Cardiac septum (tissue), 1 donor: ENCODE results near the gene KIAA0586. TPM values are rescaled to one million over a fixed set of nuclear protein-coding genes. Genes with fewer than 3 reads are reported as not detected.
"Not testable (repeated sequence)": the region's sequence is repeated elsewhere in the genome, so short reads cannot be mapped to it uniquely, and the experiment has no call there.

ENCODE experiments used
- DNase-seq: peaks from one replicate; pipeline ENCODE4 v3.0.0-alpha.2; 2020; ENCODE audit warnings: low spot score
- intact Hi-C: fragments of 100-400 bp; cut with DNase I; formaldehyde crosslinking; loops from one replicate; pipeline ENCODE4 v1.14.0; 2022
- total RNA-seq: library from RNA; stranded (reverse); fragmentation: NEBNext Ultra II Directional; extraction: Animal tissue kit (Norgen Biotek cat#: 25700); gene quantifications from one replicate; pipeline ENCODE4 v1.2.1, GENCODE V29; 2021
- donor health status: DM: no; HTN: no; CAD: no.

The KIAA0586 gene
- total RNA-seq, 1 donor from 2014 or later = 17.0 TPM

DNA sequence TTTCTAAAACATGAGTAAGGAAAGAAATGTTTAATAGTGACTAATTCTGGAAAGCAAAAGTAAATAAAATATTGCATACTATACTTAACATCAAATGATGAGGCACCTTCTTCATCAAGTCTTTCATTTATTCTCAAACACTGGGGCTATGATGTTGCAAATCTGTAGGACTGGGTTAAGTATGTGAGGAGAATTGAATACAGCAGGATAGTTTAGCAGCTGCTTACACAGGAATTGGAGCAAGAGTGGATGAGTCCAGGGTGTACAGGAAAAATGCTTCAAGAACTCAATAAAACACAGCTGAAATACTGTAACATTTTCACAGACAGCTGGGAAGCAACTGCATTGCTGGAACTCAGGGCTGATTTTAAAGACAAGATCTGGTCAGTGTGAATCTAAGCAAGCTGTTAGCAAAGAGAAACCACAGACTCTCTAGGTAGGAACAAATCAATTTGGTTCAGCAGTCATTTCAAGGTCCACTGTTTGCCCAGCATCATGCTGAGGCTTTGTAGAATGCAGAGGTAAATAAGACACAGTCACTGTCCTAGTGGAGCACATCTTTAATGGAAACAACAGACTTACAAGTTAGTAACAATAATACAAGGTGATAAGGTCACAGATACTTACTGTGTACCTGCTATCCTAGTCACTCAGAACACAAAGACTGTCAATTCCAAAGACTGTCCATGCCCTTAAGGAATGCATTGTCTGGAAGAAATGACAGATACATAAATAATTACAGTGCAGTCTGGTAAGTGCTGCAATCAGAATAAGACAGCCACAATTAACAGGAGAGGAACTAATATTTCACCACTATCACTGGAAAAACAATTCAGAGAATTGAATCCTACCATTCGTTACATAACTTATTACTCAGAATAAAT, 113.5 kb downstream of the KIAA0586 start:
- DNase-seq = no peak
- intact Hi-C loops = no loop called here

DNA sequence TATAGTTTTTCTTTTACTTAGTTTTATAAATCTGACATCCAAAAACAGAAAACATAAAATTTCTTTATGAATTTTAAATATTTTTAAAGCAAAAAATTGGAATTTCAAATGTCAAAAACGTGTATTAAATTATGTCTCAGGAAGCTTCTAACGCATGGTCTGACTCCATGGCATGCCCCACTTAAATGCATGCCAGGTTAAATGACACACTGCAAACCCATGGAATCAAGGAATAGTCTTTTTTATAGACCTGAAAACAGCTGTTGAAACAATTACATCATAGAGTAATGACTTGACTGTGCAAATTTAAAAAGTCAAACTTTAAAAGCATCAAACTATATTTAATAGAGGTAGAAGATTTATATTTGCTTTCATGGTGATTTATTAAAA, 114.1 kb downstream of the KIAA0586 start:
- no peak for DNase-seq
- intact Hi-C loops = no loop called here

DNA sequence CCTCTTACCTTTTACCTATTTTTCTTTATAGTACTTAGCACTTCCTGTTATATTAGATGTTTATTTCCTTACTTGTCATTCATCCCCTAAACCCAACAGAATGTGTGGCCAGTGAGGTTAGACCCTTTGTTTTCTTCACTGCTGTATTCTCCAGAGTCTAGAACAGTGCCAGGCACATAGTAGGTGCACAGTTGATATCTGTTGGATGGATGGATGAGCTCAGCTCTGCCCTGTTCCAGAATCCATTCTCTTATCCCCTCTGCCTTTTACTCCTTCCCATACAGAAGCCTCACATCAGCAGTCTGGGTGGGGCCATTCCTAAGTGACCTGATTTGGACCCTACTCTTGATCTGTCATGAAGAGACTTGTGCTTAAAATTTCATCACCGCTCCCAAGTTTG, 115.7 kb downstream of the KIAA0586 start:
- intact Hi-C loops = no loop called here
- no peak for DNase-seq

DNA sequence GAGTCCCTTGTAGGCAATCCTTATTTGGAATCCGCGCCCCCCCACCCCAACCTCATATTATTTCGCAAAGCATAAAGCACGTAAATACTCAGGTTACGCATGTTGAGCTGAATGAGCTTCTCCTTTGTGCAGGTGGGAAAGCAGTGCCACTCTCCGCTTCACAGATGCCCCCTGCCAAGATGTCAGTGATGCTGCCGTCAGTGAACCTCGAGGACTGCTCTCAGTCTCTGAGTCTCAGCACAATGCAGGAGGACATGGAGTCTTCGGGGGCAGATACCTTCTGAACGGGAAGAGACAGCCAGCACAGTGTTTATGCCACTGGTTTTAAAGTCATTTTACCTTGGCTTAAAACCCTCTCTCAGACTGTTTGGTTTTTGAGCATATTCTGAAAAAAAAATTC, 120.1 kb downstream of the KIAA0586 start:
- no peak for DNase-seq
- intact Hi-C loops = no loop called here

DNA sequence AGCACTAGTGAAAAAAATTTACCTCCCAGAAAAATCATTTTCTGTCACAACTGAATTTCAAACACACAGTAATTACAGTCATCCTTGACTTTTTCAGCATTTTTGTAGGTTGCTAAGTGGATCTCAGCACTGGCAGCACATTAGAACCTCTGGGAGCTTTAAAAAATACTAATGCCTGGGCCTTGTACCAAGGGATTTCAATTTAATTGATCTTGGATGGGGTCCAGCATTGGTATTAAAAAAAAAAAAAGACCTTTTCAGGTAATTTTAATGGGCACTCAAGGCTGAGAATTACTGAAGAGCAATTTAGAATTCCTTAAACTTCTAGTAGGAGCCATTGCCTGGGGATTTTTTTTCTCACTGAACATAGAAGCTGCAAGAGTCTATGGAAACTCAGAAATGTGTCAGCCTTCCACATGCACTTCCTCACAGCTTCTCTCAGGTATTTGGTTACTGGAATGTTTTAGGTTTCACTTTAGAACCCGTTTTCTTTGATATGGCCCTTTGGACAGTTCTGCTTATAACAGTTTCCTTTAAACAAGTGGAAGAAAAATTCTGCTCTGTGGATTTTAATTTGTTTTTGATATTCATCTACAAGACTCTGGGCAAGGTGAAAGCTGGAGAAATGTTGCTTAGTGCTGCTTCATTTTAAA, 121.7 kb downstream of the KIAA0586 start:
- no peak for DNase-seq
- intact Hi-C loops = no loop called here

DNA sequence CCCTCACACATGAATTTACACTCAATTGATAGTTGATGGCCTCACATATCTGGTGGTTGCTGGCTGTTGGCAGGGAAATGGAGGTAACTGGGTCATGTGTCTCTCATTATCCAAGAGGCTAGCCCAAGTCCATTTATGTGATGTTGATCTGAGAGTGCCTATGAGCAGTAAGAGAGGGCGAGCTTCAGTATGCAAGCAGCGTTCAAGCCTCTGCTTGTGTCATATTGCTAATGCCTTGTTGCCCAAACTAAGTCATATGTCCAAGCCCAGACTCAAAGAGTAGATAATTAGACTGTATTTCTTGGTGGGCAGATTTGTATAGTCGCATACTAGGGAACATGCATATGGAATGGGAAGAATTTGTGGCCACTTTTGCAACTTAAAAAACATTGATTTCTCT, 126.4 kb downstream of the KIAA0586 start:
- intact Hi-C loops = no loop called here
- DNase-seq = no peak

DNA sequence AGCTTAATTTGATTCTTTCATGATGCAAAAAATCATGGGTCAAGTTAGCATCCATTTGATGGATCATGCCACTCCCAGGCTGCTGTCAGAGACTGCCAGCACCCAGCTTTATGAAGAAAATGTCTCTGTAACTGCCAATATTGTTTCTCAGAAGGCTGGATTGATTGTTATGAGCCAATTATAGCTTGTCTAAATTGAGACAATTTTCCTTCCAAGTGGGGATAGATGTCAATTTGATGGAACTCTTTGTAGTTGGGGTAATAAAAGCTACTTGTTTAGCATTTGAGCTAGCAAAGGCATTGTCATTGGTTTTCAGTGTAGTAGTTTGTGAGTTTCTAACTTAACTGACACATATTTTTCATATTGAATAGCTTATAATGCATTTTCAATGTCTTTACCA, 128.1 kb downstream of the KIAA0586 start:
- intact Hi-C loops = no loop called here
- no peak for DNase-seq

DNA sequence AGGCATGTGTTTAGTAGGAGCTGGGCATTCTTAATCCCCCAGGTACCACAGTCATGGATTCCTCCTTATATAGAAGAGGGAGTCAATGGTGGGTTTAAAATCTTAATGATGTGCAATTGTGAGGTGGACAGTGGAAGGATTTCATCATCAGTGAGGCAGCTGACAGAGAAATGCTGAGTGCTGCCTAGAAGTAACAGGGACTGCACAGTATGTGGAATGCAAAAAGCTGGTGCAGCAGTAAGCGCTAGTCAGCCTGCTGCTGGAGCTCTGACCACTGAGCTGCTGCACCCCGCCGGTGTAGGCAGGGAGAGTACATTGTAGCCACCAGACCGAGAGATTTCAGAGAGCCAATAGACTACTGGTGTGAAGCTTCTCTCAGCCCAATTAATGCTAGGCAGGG, 129.7 kb downstream of the KIAA0586 start:
- no peak for DNase-seq
- intact Hi-C loops = no loop called here

DNA sequence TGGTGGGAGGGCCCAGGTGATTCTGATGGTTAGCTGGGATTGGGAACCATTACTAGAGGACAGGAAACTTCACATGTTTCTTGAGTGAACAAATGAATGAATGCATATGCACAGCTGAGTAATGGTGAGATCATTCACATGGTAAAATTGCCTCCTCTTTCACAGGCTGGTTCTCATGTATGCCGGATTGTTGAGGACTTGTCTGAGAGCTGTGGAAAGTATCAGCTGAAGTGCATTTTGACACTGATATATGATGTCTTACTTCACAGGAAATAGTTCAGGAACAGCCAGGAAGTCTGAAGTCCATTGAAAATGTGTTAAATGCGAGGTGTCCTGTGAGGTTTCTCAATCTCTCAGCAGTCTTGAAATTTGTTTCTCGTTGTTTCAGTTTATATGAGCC, 132.7 kb downstream of the KIAA0586 start:
- intact Hi-C loops = no loop called here
- no peak for DNase-seq

DNA sequence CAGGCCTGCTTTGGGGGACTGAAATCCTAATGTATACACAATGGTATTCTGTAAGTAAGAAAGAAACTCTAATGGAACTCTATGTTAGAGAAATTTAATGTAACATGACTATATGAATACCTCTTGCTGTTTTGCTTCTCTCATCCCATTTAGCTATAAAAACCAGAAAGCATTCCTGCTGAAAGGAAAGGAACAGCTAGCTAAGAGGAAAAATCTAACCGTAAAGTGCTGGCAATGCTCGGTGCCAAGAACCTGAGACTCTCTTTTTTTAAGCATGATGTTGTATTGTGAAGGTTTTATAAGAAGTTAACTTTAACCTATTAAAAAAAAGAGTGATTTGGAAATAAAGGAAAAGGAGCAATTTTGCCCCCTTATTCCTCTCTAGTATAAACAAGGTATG, 134.6 kb downstream of the KIAA0586 start:
- DNase-seq = no peak
- intact Hi-C loops = no loop called here

DNA sequence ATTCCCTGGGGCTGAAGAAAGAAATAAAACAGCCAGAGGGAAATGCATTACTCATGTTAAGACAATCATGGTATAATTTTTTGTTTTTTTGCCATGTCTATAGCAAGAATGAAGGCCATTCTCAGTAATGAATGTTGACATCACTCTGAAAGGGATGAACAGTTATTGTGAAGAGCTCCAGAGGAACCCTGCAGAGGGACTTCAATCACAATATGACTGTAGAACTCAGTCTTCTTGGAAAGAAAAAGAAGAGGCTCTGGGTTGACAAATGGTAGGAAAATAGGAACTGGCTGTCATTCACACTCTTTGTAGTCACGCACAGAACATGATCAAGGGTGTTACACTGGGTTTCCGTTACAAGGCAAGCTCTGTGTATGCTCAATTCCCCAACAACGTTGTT, 136.5 kb downstream of the KIAA0586 start:
- intact Hi-C loops = no loop called here

DNA sequence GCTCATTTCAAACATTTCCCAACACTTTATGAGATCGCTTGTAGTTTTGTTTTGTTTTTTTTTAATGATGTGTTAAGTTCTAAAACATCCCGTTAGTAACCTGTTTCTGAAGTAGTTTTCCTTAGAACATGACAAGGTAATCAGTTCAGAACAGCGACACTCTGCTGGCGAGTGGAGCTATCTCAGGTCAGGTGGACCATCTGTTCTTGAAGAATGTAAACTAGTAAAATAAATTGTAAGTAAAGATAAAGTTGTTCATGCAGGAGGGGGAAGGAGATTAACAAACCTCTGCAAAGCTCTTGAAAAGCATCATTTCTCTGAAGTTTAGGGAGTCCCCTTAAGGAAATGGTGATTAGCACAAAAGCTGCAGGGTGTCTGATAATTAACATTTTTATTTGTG, 138.3 kb downstream of the KIAA0586 start:
- intact Hi-C loops = no loop called here
- no peak for DNase-seq

More for the DNA sequence above, 136.5 kb downstream of the KIAA0586 start:
- no peak for DNase-seq

DNA sequence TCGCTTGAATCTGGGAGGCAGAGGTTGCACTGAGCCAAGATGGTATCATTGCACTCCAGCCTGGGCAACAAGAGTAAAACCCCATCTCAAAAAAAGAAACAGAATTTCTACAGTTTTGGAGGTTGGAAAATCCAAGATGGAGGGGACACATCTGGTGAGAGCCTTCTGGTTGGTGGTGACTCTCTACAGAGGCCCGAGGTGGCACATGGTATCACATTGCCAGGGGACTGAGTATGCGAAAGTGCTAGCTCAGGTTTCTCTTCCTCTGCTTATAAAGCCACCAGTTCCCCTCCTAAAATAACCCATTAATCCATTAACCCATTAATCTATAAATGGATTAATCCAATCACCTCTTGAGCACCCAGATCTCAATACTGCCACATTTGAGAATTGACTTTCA, 139.5 kb downstream of the KIAA0586 start:
- intact Hi-C loops = no loop called here
- no peak for DNase-seq

DNA sequence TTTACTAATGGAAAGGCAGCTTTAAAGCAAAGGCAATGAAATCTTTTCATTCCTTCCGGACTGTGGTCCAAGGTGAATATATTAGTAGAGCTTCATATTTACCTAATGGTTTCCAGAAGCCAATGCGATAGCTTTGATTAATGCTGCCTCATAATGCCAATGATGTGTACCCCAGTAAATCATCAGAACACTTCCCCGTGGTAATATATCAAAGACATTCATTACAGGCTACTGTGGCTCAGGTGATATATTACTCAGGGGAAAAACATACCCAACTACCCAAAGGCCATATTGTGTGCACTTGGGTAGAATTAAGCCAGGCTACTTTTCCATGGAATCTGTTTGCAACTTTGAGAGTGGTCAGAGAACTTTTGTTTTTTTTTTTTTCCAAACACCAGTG, 140.8 kb downstream of the KIAA0586 start:
- intact Hi-C loops = no loop called here
- DNase-seq = no peak

DNA sequence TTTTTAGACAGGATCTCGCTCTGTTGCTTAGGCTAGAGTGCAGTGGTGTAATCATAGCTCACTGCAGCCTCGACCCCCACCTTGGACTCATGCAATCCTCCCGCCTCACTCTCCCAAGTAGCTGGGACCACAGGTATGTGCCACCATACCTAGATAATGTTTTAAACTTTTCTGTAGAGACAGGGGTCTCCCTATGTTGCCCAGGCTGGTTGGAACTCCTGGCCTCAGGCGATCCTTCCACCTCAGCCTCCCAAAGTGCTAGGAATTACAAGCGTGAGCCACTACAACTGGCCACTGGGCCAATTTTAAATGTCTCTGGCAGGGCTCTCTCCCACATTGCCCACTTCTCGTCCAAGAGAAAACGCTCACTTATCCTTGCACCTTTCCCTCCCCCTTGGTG, 143.7 kb downstream of the KIAA0586 start:
- DNase-seq = no peak
- intact Hi-C loops = no loop called here

DNA sequence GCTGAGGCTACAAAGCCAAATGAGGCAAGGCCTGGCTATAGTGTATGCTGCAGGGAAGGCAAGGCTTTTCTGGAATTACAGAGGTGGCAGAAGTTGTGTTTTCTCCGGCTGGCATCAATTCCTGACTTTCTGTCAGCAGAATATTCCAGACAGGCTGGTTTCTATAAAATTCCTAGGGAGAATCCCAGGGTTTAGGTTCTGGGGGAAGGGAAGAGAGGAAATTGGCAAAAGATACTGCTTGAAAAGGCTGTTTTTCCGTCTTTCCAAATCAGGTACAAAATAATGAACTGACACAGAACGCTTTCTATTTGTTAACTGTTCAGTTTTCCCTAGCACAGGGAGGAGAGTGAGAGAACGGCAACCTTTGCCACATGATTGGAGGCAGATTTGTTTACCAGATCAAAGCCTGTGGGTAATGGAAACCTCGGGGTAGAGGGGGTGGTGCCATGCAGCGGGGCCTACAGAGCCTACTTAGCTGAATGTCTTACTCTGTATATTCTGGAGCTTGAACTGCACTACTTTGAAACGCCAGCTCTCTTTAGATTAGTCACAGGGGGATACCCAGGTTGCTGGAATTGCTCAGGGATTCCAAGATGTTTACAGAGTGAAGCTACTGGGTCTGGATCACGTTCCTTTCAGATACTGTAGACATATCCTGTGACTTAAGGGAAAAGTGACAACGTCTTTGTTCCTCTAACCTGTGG, 144.4 kb downstream of the KIAA0586 start:
- intact Hi-C loops = no loop called here
- DNase-seq = no peak

DNA sequence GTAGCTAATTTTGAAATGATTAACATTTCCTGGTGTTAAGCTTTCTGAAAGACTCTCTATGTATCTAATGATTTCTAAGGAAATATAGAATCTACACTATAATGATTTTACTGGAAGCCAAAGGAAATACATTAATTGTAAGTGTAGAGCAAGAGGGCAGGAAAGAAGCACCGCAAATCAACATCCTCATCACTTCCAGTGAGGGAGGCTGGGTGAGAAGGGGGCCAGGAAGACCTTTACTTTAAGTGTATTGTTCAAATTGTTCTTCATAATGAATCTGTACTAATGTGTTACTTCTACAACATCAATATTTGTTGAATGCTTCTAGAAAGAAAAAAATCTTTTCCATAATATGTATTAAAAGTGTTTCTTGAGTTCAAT, 144.9 kb downstream of the KIAA0586 start:
- intact Hi-C loops = no loop called here

DNA sequence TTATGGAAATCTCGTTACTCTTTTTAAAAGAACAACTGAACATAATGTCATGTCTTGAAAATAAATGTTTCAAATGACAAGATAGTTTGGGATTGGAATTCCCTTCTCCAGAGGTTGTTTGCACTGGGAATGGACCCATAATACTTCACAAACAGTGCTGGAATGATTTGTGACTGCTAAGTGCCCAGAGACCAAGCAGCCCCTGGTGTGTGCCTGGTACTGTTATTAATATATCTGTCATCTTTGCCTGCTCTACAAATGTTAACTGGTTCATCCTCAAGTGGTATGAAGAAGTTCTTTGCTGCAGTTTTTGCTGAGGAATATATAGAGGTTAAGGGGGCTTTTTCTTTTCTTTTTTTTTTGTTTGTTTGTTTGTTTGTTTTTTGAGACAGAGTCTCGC, 145.3 kb downstream of the KIAA0586 start:
- no peak for DNase-seq
- intact Hi-C loops = no loop called here

More for the DNA sequence above, 144.9 kb downstream of the KIAA0586 start:
- DNase-seq = no peak

DNA sequence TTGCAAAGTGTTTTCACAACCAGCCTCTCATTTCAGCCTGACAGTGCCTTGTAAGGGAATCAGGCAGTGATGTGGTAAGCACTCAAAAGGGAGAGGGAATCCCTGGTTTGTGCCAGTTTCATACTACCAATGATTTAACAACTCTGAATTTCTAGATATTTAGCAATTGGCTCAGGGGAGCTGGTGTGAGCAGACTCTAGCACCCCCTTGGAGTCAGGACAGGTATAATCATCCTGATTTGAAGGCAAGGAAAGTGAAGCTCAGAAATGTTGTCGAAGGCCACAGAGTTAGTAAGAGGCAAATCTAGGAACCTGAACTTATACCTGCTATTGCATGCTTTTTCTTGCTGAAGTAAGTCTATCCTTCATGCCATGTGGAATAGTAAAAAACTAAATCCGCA, 147.1 kb downstream of the KIAA0586 start:
- no peak for DNase-seq
- intact Hi-C loops = no loop called here

DNA sequence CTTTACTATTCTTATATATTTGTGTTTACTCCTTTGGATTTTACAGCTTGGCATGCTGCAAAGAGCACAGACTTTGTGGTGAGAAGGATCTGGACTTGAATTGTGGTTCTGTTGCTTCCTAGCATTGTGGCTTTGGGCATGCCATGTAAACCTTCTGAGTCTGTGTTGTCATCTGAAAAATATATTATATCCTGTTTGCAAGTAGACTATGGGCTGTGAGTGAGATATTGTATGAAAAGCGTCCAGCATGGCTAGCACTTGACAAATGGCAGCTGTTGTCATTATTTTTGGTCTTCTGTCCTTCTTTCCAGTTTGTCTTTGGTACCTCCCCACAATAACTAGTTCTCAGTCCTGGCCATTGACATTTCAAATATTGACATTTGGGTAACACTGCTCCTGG, 148.4 kb downstream of the KIAA0586 start:
- DNase-seq = no peak
- intact Hi-C loops = no loop called here

DNA sequence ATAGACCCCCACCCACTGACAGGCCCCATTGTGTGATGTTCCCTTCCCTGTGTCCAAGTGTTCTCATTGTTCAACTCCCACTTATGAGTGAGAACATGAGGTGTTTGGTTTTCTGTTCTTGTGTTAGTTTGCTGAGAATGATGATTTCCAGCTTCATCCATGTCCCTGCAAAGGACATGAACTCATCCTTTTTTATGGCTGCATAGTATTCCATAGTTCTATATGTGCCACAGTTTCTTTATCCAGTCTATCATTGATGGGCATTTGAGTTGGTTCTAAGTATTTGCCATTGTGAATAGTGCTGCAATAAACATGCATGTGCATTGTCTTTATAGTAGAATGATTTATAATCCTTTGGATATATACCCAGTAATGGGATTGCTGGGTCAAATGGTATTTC, 152.5 kb downstream of the KIAA0586 start:
- intact Hi-C loops, DNase-seq: not testable (repeated sequence)
